HG03196 (cell line): ENCODE results near the gene RHOXF2.
"Not testable (repeated sequence)": the region's sequence is repeated elsewhere in the genome, so short reads cannot be mapped to it uniquely, and the experiment has no call there.

Source experiments
- ATAC-seq: cut with Tn5 transposase; IDR thresholded peaks from one replicate; pipeline ENCODE4 v1.9.1; 2021; ENCODE audit not compliant: unreplicated experiment

Gene RHOXF2

DNA sequence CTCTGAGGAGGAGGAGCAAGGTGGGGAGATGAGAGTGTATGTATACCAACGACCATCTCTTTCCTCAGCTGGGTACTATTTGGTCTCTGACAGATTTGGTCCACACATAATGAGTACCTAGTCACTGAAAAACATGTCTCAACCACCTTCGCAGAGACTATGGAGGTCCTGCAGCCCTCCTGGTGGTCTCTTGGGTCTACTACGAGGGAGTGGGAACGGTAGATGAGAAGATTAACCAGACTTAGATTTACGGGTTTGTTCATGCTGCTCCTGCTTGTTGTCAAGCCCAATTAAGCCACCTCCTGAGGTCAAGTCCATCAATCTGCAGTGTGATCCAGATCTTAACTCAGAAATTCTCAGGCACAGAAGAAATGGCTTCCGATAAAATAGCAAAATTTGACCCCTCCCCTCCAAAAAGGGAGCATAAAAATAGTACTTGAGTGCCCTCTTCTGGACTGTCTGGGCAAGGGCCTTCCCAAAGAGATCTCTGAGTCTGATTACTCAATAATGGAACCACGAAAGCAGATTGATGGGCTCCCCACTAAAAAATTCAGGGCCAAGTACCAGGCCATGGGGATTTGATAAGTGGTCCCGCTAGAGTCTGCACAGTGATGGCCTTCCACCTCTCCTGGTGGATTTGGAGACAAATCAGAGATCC lies 38.3 kb downstream of the RHOXF2 start:
- ATAC-seq: not testable (repeated sequence)

GRCh38 chrX:120200851-120201250 lies 42.4 kb downstream of the RHOXF2 start:
- ATAC-seq: no peak

- ATAC-seq: no peak
Measured at GRCh38 chrX:120205816-120206753, 47.7 kb downstream of the RHOXF2 start.

GRCh38 chrX:120207009-120207605 lies 48.7 kb downstream of the RHOXF2 start:
- ATAC-seq: no peak

- no peak for ATAC-seq
Measured at GRCh38 chrX:120213438-120214265, 55.2 kb downstream of the RHOXF2 start.
